Central memory CD8-positive, alpha-beta T cell (primary cell): ENCODE measurements around the gene KRTAP5-10.
"Not testable (repeated sequence)": the region's sequence is repeated elsewhere in the genome, so short reads cannot be mapped to it uniquely, and the experiment has no call there.

Experiments
- ATAC-seq: fragments of 150-1000 bp; cut with Tn5 transposase; replicated peaks from 2 replicates; pipeline ENCODE4 v1.10.0; 2022; ENCODE audit warnings: mild to moderate bottlenecking, moderate FRiP score, moderate number of reproducible peaks; ENCODE audit not compliant: poor library complexity, severe bottlenecking; ENCODE audit errors: extremely low read depth
- DNase-seq, 2 donors: peaks; one replicate each; pipeline ENCODE4 v3.0.0; 2021; ENCODE audit warnings: low spot score in 2 of 2
- H3K27ac Mint-ChIP-seq: one replicate; pipeline ENCODE4 v1.8.0; 2022; ENCODE audit warnings: low read depth, mild to moderate bottlenecking, moderate library complexity, mixed read lengths
- H3K27me3 Mint-ChIP-seq: one replicate; pipeline ENCODE4 v1.8.0; 2022; ENCODE audit warnings: mixed read lengths
- H3K36me3 Mint-ChIP-seq: one replicate; pipeline ENCODE4 v1.8.0; 2022; ENCODE audit warnings: mild to moderate bottlenecking, moderate library complexity, mixed read lengths; ENCODE audit not compliant: insufficient read depth
- H3K4me1 Mint-ChIP-seq: one replicate; pipeline ENCODE4 v1.8.0; 2022; ENCODE audit warnings: mixed read lengths
- H3K4me3 Mint-ChIP-seq: one replicate; pipeline ENCODE4 v1.8.0; 2022; ENCODE audit warnings: mild to moderate bottlenecking, moderate library complexity, mixed read lengths
- H3K9me3 Mint-ChIP-seq: one replicate; pipeline ENCODE4 v1.8.0; 2022; ENCODE audit warnings: mixed read lengths

KRTAP5-10 gene, protein sequence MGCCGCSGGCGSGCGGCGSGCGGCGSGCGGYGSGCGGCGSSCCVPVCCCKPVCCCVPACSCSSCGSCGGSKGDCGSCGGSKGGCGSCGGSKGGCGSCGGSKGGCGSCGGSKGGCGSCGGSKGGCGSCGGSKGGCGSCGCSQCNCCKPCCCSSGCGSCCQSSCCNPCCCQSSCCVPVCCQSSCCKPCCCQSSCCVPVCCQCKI

GRCh38 chr11:71565263-71565662 is at the start of gene KRTAP5-10:
KRTAP5-10 (plus strand) TSS chr11:71565563; CDS start chr11:71565588, 25 bp downstream.
- Mint-ChIP-seq H3K27ac (no peak within 1 kb of the TSS), H3K9me3 (no peaks in the 10 kb centered on the region), H3K4me1 (no peaks in the 10 kb centered on the region), H3K4me3 (no peak within 1 kb of the TSS), H3K27me3 (peaks cover 66% of the 10 kb centered on the region), H3K36me3 (no peaks in the 10 kb centered on the region)
- ATAC-seq (no peak), DNase-seq (no peak)

DNA sequence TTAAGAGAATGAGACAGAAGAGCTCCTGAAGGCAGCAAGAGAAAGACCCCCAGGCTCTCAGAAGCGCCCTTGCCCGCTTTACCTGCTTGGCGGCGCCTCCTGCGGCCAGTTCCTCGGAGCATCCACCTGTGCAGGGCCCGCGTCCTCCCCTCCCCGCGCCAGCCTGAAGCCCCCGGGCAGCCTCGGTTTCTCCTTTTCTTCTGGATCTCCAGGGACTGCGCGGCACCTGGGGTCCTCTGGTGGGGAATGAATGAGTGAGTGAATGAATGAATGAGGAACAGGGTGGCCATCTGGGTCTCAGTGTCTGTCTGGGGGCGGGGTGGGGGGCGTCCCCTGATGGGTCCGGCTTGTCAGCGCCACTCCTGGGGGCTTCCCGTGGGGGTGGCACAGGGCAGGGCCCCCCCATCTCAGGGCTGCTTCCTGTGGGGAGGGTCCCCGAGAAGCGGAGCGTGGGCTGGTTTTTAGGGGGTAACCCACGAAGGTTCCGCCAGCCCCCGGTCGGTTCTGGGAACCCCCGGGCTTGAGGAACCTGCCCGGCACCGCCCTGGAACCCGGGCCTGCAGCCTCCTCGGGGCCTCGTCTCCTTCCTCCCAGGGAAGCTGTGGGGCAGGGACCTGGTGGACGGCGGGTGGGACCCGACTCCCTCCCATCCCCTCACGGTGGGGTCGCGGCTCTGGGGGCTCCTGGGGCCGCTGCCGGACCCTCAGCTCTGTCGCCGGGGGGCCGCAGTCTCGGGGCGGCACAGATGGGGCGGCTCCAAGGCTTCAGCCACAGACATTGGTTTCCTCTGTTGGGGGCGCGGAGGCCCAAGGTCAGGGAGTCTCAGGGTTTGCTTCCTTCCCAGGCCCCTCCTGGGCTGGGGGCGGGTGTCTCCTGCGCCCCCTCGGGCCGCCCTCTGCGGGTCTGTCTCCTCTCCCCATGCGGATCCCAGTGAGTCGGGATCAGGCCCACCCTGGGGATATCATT is 46.6 kb upstream of the KRTAP5-10 start:
- Mint-ChIP-seq H3K27me3 (no peaks in the 10 kb centered on the region), H3K9me3 (peaks cover 12% of the 10 kb centered on the region), H3K4me1 (no peaks in the 10 kb centered on the region), H3K4me3 (no peak overlapping the region), H3K36me3 (no peaks in the 10 kb centered on the region), H3K27ac (no peak overlapping the region)
- DNase-seq: no peak
- ATAC-seq: no peak

GRCh38 chr11:71519546-71519945 is 45.8 kb upstream of the KRTAP5-10 start:
- H3K27me3 Mint-ChIP-seq: no peaks in the 10 kb centered on the region
- no peak overlapping the region for H3K27ac Mint-ChIP-seq
- DNase-seq (no peak), ATAC-seq (no peak)
- no peaks in the 10 kb centered on the region for H3K36me3 Mint-ChIP-seq
- H3K4me3 Mint-ChIP-seq: no peak overlapping the region
- H3K4me1 Mint-ChIP-seq: no peaks in the 10 kb centered on the region
- peaks cover 9% of the 10 kb centered on the region for H3K9me3 Mint-ChIP-seq

GRCh38 chr11:71525188-71525937 is 40.0 kb upstream of the KRTAP5-10 start:
- Mint-ChIP-seq H3K27me3 (peaks cover 27% of the 10 kb centered on the region), H3K4me1 (no peaks in the 10 kb centered on the region), H3K4me3 (no peak overlapping the region), H3K36me3 (no peaks in the 10 kb centered on the region), H3K27ac (no peak overlapping the region), H3K9me3 (peaks cover 9% of the 10 kb centered on the region)
- ATAC-seq (no peak), DNase-seq (no peak)

- Mint-ChIP-seq H3K4me3 (no peak overlapping the region), H3K36me3 (no peaks in the 10 kb centered on the region), H3K9me3 (peaks cover 7% of the 10 kb centered on the region), H3K27ac (no peak overlapping the region), H3K4me1 (no peaks in the 10 kb centered on the region), H3K27me3 (peaks cover 27% of the 10 kb centered on the region)
- no peak for DNase-seq
- ATAC-seq: no peak
Observed at GRCh38 chr11:71525938-71526495, 39.3 kb upstream of the KRTAP5-10 start.

GRCh38 chr11:71526796-71527575 is 38.4 kb upstream of the KRTAP5-10 start, which contains the start of gene KRTAP5-7:
KRTAP5-7 (plus strand) TSS chr11:71527267; CDS start chr11:71527301, 34 bp downstream.
- DNase-seq, H3K9me3 Mint-ChIP-seq, H3K27ac Mint-ChIP-seq, H3K4me3 Mint-ChIP-seq, H3K36me3 Mint-ChIP-seq, H3K4me1 Mint-ChIP-seq, ATAC-seq: not testable (repeated sequence)
- H3K27me3 Mint-ChIP-seq: peaks cover 27% of the 10 kb centered on the region

GRCh38 chr11:71527576-71528210 is 37.7 kb upstream of the KRTAP5-10 start:
- Mint-ChIP-seq H3K9me3 (no peaks in the 10 kb centered on the region), H3K27me3 (peaks cover 27% of the 10 kb centered on the region), H3K27ac (no peak overlapping the region), H3K4me1 (no peaks in the 10 kb centered on the region), H3K36me3 (no peaks in the 10 kb centered on the region), H3K4me3 (no peak overlapping the region)
- DNase-seq (no peak), ATAC-seq (no peak)

DNA sequence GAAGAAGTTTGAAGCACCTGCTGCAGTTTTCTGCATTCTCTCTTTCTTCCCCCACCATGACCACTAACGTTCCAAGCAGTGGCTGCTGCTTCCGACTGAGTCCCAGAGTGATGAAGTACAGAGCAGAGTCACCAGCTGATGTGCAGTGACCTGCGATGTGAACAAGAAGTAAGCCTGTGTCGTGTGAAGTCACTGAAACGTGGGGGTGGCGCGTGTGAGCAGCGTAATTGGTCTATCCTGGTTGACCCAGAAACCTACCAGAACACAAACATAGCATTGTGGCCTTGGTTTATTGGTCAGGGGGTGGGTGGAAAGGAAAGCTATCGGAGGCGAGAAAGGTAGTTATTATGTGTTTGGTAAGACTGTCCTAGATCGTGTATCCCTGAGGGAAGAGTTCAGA is 34.8 kb upstream of the KRTAP5-10 start:
- Mint-ChIP-seq H3K4me3 (no peak overlapping the region), H3K4me1 (no peaks in the 10 kb centered on the region), H3K27me3 (peaks cover 28% of the 10 kb centered on the region), H3K36me3 (no peaks in the 10 kb centered on the region), H3K9me3 (no peaks in the 10 kb centered on the region), H3K27ac (no peak overlapping the region)
- DNase-seq: no peak
- no peak for ATAC-seq

DNA sequence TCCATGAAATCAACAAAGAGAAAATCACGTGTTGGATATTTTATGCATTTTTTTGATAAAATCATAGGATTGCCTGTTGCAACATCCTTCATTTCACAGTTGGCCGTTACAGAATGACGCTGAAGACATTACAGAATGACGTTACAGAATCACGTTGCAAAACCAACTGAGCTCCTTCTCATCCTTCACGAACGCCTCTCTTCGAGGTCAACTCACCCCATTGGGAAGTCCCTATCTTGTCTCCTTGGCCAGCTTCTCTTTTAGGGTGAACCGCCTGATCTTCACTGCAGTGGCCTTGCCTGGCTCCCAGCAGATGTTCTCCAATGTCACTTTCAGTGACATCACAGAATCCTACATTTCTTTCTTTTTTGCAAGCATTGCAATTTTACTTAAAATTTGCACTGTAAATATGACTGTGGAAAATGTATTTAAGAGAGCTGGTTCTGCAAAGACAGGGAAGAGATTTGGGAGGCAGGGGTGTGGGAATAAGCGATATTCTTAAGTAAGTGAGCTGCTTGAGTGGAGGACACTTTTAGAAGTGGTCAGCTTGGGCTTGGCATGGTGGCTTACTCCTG is 33.2 kb upstream of the KRTAP5-10 start:
- H3K4me1 Mint-ChIP-seq: no peaks in the 10 kb centered on the region

GRCh38 chr11:71534711-71535608 is 30.4 kb upstream of the KRTAP5-10 start:
- H3K4me1 Mint-ChIP-seq, H3K27ac Mint-ChIP-seq, H3K36me3 Mint-ChIP-seq, H3K9me3 Mint-ChIP-seq, H3K4me3 Mint-ChIP-seq, DNase-seq, ATAC-seq: not testable (repeated sequence)
- H3K27me3 Mint-ChIP-seq: peaks cover 36% of the 10 kb centered on the region

More for the DNA sequence above, 33.2 kb upstream of the KRTAP5-10 start:
- no peak overlapping the region for H3K4me3 Mint-ChIP-seq
- peaks cover 32% of the 10 kb centered on the region for H3K27me3 Mint-ChIP-seq
- H3K27ac Mint-ChIP-seq: no peak overlapping the region
- no peak for ATAC-seq
- DNase-seq: no peak
- H3K36me3 Mint-ChIP-seq: no peaks in the 10 kb centered on the region
- no peaks in the 10 kb centered on the region for H3K9me3 Mint-ChIP-seq
